HepG2 (cell line): Measurements from ENCODE around the gene KLF9. TPM values are rescaled to one million over a fixed set of nuclear protein-coding genes. Genes with fewer than 3 reads are reported as not detected.
A peak's percentile ranks its signal among the peaks of the same experiment; 100 is the strongest.

Experiments
- ARID3A ChIP-seq: IDR thresholded peaks from 2 replicates; pipeline ENCODE4 v1.6.1; 2012; ENCODE audit warnings: low read depth, low read length, improper control_type of control experiment
- FOXO1 ChIP-seq: sonication (generic); formaldehyde crosslinking; IDR thresholded peaks from 2 replicates; pipeline ENCODE4 v1.4.0; 2020; ENCODE audit warnings: missing genetic modification reagents
- GABPB1 ChIP-seq: IDR thresholded peaks from 2 replicates; pipeline ENCODE4 v1.6.1; 2016; ENCODE audit warnings: mild to moderate bottlenecking, missing genetic modification reagents, moderate library complexity, missing compliant biosample characterization
- GATAD2A ChIP-seq: IDR thresholded peaks from 2 replicates; pipeline ENCODE4 v1.6.1; 2016
- HOXD1 ChIP-seq: sonication (generic); formaldehyde crosslinking; IDR thresholded peaks from 2 replicates; pipeline ENCODE4 v1.5.0; 2020; ENCODE audit warnings: missing genetic modification reagents
- MTERF4 ChIP-seq: sonication (generic); formaldehyde crosslinking; IDR thresholded peaks from 2 replicates; pipeline ENCODE4 v1.8.0; 2023; ENCODE audit warnings: mild to moderate bottlenecking, missing genetic modification reagents
- NRL ChIP-seq: sonication (generic); formaldehyde crosslinking; IDR thresholded peaks from 2 replicates; pipeline ENCODE4 v1.5.0; 2020; ENCODE audit warnings: missing genetic modification reagents, mild to moderate bottlenecking, moderate library complexity, borderline replicate concordance
- RXRA ChIP-seq: sonication (generic); formaldehyde crosslinking; IDR thresholded peaks from 2 replicates; pipeline ENCODE4 v1.5.1; 2020; ENCODE audit warnings: missing genetic modification reagents
- RXRB ChIP-seq: IDR thresholded peaks from 2 replicates; pipeline ENCODE4 v1.6.1; 2016; ENCODE audit warnings: borderline replicate concordance, missing genetic modification reagents, missing compliant biosample characterization
- SKIL ChIP-seq: sonication (generic); formaldehyde crosslinking; IDR thresholded peaks from 2 replicates; pipeline ENCODE4 v1.8.0; 2022; ENCODE audit warnings: missing genetic modification reagents, mild to moderate bottlenecking, moderate library complexity, borderline replicate concordance
- SNRNP70 ChIP-seq: fragments of 200-400 bp; formaldehyde crosslinking; IDR thresholded peaks from 2 replicates; pipeline ENCODE4 v1.6.1; 2017; ENCODE audit warnings: mild to moderate bottlenecking, low read depth, low read length, moderate library complexity
- ZFP36L2 ChIP-seq: sonication (generic); formaldehyde crosslinking; IDR thresholded peaks from 2 replicates; pipeline ENCODE4 v1.4.0; 2020; ENCODE audit warnings: missing genetic modification reagents
- ZNF207 ChIP-seq: fragments of 450-650 bp; IDR thresholded peaks from 2 replicates; pipeline ENCODE4 v1.6.1; 2016; ENCODE audit warnings: antibody characterized with exemption, borderline replicate concordance
- ZNF274 ChIP-seq: sonication (generic); formaldehyde crosslinking; IDR thresholded peaks from 2 replicates; pipeline ENCODE4 v1.5.1; 2020; ENCODE audit warnings: mild to moderate bottlenecking, missing genetic modification reagents
- ZNF362 ChIP-seq: sonication (generic); formaldehyde crosslinking; IDR thresholded peaks from 2 replicates; pipeline ENCODE4 v1.4.0; 2020; ENCODE audit warnings: missing genetic modification reagents, mild to moderate bottlenecking, borderline replicate concordance
- polyA plus RNA-seq, 8 experiments: library from polyadenylated mRNA; depleted of rRNA in 3 of 8; stranded (reverse) in 7 of 8; unstranded in 1 of 8; fragments of >200 nt; fragmentation: Illumina TruSeq in 4 of 8; extraction: Trizol in 4 of 8; gene quantifications; 2 replicates each; pipeline versions ENCODE4 v1.2.1 to v1.2.3, GENCODE V29; 2011 to 2016; ENCODE audit warnings: low read depth in 4 of 8, missing spikeins in 1 of 8, mixed read lengths in 1 of 8; ENCODE audit not compliant: insufficient read depth in 1 of 8
- total RNA-seq, 5 experiments: library from RNA; depleted of rRNA; stranded (reverse); fragments of >200 nt; fragmentation: Illumina TruSeq; extraction: Trizol; gene quantifications; 2 replicates each; pipeline ENCODE4 v1.2.3, GENCODE V29; 2016; ENCODE audit warnings: low read depth in 1 of 5
- TF ChIP-seq, protein P1 (sequence below): sonication (generic); formaldehyde crosslinking; IDR thresholded peaks from 2 replicates; pipeline ENCODE4 v1.4.0; 2020; ENCODE audit warnings: mild to moderate bottlenecking, missing genetic modification reagents
- TF ChIP-seq, protein P2 (sequence below): fragments of 450-650 bp; IDR thresholded peaks from 2 replicates; pipeline ENCODE4 v1.6.1; 2016

KLF9 gene
- total and polyA plus RNA-seq, 2 of the 13 experiments (the other 11 are each of a cell fraction or from before 2014, with no cell fraction given): 5.7 to 7.2 TPM

- TF ChIP-seq, protein P1, sequence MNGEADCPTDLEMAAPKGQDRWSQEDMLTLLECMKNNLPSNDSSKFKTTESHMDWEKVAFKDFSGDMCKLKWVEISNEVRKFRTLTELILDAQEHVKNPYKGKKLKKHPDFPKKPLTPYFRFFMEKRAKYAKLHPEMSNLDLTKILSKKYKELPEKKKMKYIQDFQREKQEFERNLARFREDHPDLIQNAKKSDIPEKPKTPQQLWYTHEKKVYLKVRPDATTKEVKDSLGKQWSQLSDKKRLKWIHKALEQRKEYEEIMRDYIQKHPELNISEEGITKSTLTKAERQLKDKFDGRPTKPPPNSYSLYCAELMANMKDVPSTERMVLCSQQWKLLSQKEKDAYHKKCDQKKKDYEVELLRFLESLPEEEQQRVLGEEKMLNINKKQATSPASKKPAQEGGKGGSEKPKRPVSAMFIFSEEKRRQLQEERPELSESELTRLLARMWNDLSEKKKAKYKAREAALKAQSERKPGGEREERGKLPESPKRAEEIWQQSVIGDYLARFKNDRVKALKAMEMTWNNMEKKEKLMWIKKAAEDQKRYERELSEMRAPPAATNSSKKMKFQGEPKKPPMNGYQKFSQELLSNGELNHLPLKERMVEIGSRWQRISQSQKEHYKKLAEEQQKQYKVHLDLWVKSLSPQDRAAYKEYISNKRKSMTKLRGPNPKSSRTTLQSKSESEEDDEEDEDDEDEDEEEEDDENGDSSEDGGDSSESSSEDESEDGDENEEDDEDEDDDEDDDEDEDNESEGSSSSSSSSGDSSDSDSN (CRISPR knock-in tag): 0 out of 2 replicates have a peak, but pooled peaks have one; percentile 29
- TF ChIP-seq ZFP36L2 (CRISPR knock-in tag) (no peak), GATAD2A (peak; percentile 47), SNRNP70 (no peak), MTERF4 (CRISPR knock-in tag) (no peak), ZNF207 (no peak), ZNF274 (CRISPR knock-in tag) (no peak), GABPB1 (CRISPR knock-in tag) (peak; percentile 42), RXRB (peak; percentile 98), SKIL (CRISPR knock-in tag) (peak; percentile 75; the same call in 1 of the 2 replicates), NRL (no peak), ZNF362 (0 out of 2 replicates have a peak, but pooled peaks have one; percentile 8), ARID3A (no peak), FOXO1 (CRISPR knock-in tag) (peak; percentile 61; the same call in 1 of the 2 replicates), RXRA (CRISPR knock-in tag) (peak; percentile 98), HOXD1 (peak; percentile 50; the same call in 1 of the 2 replicates)
- TF ChIP-seq, protein P2, sequence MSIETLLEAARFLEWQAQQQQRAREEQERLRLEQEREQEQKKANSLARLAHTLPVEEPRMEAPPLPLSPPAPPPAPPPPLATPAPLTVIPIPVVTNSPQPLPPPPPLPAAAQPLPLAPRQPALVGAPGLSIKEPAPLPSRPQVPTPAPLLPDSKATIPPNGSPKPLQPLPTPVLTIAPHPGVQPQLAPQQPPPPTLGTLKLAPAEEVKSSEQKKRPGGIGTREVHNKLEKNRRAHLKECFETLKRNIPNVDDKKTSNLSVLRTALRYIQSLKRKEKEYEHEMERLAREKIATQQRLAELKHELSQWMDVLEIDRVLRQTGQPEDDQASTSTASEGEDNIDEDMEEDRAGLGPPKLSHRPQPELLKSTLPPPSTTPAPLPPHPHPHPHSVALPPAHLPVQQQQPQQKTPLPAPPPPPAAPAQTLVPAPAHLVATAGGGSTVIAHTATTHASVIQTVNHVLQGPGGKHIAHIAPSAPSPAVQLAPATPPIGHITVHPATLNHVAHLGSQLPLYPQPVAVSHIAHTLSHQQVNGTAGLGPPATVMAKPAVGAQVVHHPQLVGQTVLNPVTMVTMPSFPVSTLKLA: no peak
Measured at GRCh38 chr9:70419556-70420440, 5.3 kb upstream of the KLF9 start (continued).
